ENCODE measurements around the gene HLCS.
A peak's percentile ranks its signal among the peaks of the same experiment; 100 is the strongest.

The HLCS gene

GRCh38 chr21:36910581-36911307, 55.7 kb downstream of the HLCS start (continued):
- TF ChIP-seq ZNF530 (tag by site-specific recombination; IDR thresholded peaks at IDR 0.05; ENCODE audit: low read depth) (no peak), ZNF391 (tag by site-specific recombination; IDR thresholded peaks at IDR 0.05; ENCODE audit: borderline replicate concordance, low read depth) (no peak), ZNF585B (tag by site-specific recombination; IDR thresholded peaks at IDR 0.05) (no peak), ZNF280C (tag by site-specific recombination; IDR thresholded peaks at IDR 0.05) (no peak), OSR2 (tag by site-specific recombination; IDR thresholded peaks at IDR 0.05) (peak; percentile 91), ZNF670 (tag by site-specific recombination; IDR thresholded peaks at IDR 0.05; ENCODE audit: low read depth) (no peak)

GRCh38 chr21:36909901-36910561, 56.4 kb downstream of the HLCS start:
- no peaks in the 10 kb centered on the region for H3K36me3 ChIP-seq (ENCODE audit: control insufficient read depth in 2 of 2, insufficient read depth in 1 of 2, low read length in 2 of 2)
- CTCF ChIA-PET, result interaction anchor here (0.7 to 0.8 kb wide), 2 partner anchors 22 to 28 kb away, joined by 3 read pairs; no protein-coding TSS in a partner anchor
- H3K4me3 ChIP-seq (ENCODE audit: low read depth, low read length), result no peak overlapping the region
- TF ChIP-seq ZNF132 (tag by site-specific recombination; IDR thresholded peaks at IDR 0.05; ENCODE audit: borderline replicate concordance) (no peak), TSHZ1 (tag by site-specific recombination; IDR thresholded peaks at IDR 0.05; ENCODE audit: borderline replicate concordance) (peak; percentile 96), ZNF16 (tag by site-specific recombination; IDR thresholded peaks at IDR 0.05; ENCODE audit: low read depth) (no peak), GLIS1 (tag by site-specific recombination; IDR thresholded peaks at IDR 0.05) (peak; percentile 12; the same call in 1 of the 2 replicates), ATF2 (tag by site-specific recombination; IDR thresholded peaks at IDR 0.05; ENCODE audit: low read depth) (peak; percentile 93), SCRT2 (tag by site-specific recombination; IDR thresholded peaks at IDR 0.05) (no peak; the same call in 1 of the 2 replicates), ZNF138 (tag by site-specific recombination; IDR thresholded peaks at IDR 0.05; ENCODE audit: borderline replicate concordance) (no peak), OSR2 (tag by site-specific recombination; IDR thresholded peaks at IDR 0.05) (peak; percentile 97), ZNF561 (tag by site-specific recombination; IDR thresholded peaks at IDR 0.05; ENCODE audit: borderline replicate concordance) (no peak), YY1 (tag by site-specific recombination; IDR thresholded peaks at IDR 0.05) (no peak), ZNF335 (tag by site-specific recombination; conservative IDR thresholded peaks at IDR 0.05) (peak; percentile 92), ZBTB6 (tag by site-specific recombination; IDR thresholded peaks at IDR 0.05) (no peak; the same call in 1 of the 2 replicates), ZXDB (tag by site-specific recombination; IDR thresholded peaks at IDR 0.05) (peak; percentile 68), INSM2 (tag by site-specific recombination; IDR thresholded peaks at IDR 0.05) (peak; percentile 99), BCL11B (tag by site-specific recombination; IDR thresholded peaks at IDR 0.05; ENCODE audit: low read depth) (0 out of 2 replicates have a peak, but pooled peaks have one; percentile 13), ZNF558 (tag by site-specific recombination; IDR thresholded peaks at IDR 0.05) (peak; percentile 49; the same call in 1 of the 2 replicates), ZFP69B (tag by site-specific recombination; IDR thresholded peaks at IDR 0.05) (peak; percentile 55; the same call in 1 of the 2 replicates), SP3 (tag by site-specific recombination; IDR thresholded peaks at IDR 0.05) (peak; percentile 59), ZNF350 (tag by site-specific recombination; IDR thresholded peaks at IDR 0.05) (no peak), ZSCAN16 (tag by site-specific recombination; IDR thresholded peaks at IDR 0.05) (no peak)

More at GRCh38 chr21:36909901-36910561, 56.4 kb downstream of the HLCS start:
- H3K27ac ChIP-seq (ENCODE audit: extremely low read depth, low read depth, low read length), result peak overlapping the region; percentile 45; the same call in 1 of the 2 replicates
- POLR2A ChIA-PET, result no interaction called here
- peaks cover 32% of the 10 kb centered on the region for H3K4me1 ChIP-seq (ENCODE audit: control insufficient read depth, insufficient read depth, low read length)
- no peaks in the 10 kb centered on the region for H3K9me3 ChIP-seq (ENCODE audit: control insufficient read depth, insufficient read depth, low read depth, low read length)
